Dermis blood vessel endothelial cell (primary cell): ENCODE data around the gene FAM50B. TPM values are rescaled to one million over a fixed set of nuclear protein-coding genes. Genes with fewer than 3 reads are reported as not detected.
A peak's percentile ranks its signal among the peaks of the same experiment; 100 is the strongest.

Experiments used
- DNase-seq: peaks from one replicate; pipeline ENCODE4 v3.0.0; 2010
- total RNA-seq: library from RNA; depleted of rRNA; stranded (reverse); fragments of >200 nt; gene quantifications from 2 replicates; pipeline ENCODE4 v1.2.3, GENCODE V29; 2014

Gene FAM50B
- total RNA-seq, 1 donor from 2014 or later: 10.0 TPM

DNA sequence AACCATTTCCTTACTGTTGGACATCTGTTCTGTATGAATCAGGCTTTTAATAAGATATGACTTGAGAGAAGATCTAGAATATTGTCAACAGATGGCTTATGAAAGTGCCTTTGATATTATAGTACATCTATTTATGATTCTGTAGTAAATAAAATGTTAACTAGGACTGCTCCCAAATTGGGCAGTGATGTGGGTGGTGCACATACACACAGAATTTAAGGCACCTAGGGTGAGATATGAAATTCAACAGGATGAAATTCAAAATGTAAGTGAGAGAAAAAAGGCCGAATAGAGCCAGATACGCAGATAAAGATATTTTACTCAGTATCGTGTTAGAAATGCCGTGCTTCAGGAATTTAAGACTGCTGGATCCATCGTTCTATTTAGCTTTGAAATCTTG, 26.3 kb downstream of the FAM50B start:
- DNase-seq: no peak

DNA sequence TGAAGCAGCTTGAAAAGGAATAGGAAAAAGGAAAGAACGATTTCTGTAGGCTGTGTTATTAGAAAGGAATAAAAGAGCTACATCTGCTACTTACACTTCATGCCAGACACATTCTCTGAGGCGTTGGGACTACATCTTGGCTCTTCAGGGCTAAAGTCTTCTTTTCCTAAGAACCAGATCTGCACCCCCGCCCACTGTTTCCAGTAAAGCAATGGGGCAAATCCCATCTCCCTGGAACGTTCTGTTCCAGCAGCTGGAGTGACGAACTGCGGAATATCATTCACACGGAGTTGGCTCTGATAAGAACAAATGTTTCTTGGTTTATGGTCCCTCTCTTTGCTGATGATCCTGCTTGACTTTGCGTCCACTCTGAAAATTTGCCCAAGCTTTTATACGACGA, 26.9 kb downstream of the FAM50B start:
- DNase-seq: no peak

GRCh38 chr6:3876866-3877265, 27.7 kb downstream of the FAM50B start:
- DNase-seq: peak; percentile 60

DNA sequence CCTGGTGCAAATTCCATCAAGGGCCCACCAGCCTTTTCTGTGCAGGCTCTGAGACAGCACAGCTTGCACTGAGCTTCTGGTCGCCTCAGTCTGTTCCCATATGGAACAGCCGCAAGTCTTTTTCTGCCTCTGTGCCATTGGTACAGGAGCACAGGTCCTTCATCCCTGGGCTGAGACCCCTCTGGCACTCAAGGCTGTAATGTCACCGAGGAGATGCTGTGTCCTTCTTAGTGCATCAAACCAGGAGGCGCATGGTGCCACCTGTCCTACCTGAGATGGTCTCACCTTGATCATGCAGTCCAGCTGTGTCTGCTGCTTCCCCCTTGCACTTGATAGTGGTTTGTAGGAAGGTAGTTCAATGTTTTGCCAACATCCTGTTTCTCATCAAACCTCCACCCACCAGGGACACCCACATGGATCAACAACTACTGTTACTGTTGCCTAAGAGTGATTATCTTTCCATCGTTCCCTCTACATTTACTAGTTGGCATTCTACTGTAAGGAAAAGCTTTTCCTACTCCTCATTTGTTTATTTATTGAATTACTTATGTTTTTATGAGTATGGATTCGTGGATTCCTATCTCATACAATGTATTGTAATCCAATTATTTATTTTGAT, 29.0 kb downstream of the FAM50B start:
- DNase-seq: no peak

GRCh38 chr6:3879194-3879952, 30.2 kb downstream of the FAM50B start:
- DNase-seq: no peak

DNA sequence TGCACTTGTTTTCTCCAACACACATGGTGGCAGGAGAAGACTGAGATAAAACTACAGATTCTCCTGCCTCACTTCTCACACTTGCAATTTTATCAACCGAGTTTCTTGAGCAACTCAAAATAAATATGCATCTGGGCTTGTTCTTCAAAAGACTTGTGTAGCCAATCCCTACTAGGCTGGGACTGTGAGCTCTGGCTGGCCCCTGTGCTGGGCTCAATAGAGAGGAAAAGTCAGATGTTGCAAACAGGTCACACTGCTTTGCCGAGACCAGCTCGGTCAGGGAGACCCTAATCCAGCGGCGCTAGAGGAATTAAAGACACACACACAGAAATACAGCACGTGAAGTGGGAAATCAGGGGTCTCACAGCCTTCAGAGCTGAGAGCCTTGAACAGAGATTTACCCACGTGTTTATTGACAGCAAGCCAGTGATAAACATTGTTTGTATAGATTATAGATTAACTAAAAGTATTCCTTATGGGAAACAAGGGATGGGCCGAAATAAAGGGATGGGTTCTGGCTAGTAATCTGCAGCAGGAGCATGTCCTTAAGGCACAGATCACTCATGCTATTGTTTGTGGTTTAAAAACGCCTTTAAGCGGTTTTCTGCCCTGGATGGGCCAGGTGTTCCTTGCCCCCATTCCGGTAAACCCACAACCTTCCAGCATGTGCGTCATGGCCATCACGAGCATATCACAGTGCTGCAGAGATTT, 32.7 kb downstream of the FAM50B start:
- DNase-seq: no peak

DNA sequence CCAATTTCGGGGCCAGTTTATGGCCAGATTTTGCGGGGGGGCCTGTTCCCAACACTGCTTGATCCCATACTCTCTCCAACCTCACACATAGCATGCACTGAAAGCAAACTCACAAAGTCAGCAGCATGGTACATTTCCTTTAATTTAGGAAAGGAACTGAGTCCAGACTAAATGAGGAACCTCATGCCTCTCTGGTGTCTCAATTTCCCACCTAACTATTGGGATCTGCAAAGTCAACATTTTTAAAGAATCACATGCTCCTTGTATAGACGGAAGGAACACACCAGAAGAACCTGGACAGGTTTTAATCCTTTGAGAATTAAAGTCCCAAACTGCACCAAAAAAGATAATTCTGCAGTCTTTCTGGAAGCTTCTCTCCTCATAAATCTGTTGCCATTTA, 33.3 kb downstream of the FAM50B start:
- no peak for DNase-seq

- DNase-seq: no peak
Observed at GRCh38 chr6:3882866-3883265, 33.7 kb downstream of the FAM50B start.

DNA sequence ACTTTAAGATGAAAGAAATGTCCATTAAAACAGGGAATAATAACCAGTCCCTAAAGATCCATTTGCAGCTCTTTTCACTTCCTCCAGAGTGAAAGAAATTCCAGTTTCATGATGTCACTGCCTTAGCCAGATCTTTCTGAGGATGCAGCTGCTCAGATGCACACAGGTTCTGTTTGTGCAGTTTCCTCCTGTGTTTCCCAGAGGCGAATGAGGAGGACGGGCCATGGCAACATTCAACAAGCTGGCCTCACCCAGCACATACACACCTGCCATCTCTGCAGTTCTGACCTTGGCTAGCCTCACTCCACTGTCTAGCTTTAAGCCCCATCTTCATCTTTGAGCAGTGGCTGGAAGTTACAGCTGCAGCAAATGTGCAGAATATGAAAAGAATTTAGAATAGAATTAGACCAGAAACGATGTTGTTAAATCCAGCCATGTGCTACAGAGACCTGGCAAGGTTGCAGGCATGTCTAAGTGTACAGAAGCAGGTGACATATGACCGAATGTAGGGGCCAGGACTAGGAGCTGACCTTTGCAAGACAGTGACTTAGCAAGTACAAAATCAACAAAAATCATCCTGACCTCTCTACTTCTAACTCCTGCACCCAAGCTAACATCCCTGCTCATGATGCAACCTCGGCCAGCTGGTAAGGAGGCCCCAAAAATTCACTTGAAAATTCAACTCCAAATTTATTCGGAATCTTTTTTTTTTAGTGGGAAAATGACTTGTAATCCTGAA, 35.0 kb downstream of the FAM50B start:
- DNase-seq: peak; percentile 99

GRCh38 chr6:3885262-3886036, 36.3 kb downstream of the FAM50B start:
- DNase-seq: peak; percentile 47

GRCh38 chr6:3887150-3887700, 38.1 kb downstream of the FAM50B start:
- DNase-seq: peak; percentile 84

DNA sequence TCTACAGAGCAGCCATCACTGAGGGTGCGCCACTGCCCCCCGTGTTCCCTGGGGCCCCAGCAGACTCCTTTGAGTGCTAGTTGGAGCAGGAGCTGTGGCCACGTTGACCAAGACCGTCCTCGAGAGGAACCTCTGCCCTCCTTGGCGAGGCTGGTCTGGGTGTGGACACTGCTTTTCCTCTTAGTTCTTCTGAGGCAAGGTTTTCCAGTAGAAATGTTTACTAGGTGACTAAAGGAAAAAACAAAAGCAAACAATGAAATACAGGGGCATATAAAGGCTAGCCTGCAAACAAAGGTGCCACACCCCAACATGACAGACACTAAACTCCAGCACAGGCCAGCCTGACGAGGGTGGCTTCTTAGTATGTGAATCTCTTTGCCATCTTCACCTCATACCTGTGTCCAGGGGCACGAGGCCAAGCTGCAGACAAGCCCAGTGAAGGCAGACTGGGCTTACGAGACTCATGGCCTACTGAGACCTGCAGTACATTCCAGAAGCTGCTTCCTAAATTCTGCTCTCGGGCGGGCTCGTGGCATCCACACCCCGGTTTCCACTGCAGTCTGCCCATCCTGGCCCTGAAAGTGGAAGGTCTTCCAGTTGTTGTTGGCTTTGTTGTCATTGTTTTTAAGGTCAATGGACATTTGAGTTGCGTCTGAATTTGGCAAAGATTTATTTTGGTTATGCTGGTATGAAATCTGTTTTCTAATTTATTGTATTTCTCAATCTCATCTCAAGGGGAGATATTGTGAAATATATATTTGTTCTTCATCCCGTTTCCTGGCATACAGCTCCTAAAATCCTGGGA, 39.2 kb downstream of the FAM50B start:
- DNase-seq: no peak

GRCh38 chr6:3890047-3890446, 40.9 kb downstream of the FAM50B start:
- DNase-seq: no peak

GRCh38 chr6:3891883-3892282, 42.7 kb downstream of the FAM50B start:
- DNase-seq: no peak

DNA sequence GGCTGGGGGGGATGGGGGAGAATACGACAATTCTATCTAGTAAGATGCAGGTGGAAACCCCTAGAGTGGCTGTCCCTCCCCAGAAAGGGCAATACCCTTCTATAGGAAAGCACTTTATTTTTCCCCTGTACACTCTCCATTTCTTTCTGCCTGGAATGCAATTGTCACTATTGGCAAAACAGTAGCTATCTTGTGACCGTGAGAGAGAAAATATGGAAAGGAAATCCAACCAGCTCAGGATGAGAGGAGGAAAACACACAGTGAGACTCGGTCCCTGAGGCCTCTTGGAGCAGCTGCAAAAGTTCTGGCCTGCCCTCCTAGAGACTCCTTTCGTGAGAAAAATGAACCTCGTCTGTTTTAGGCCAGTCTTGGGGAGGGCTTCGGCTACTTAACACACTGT, 43.4 kb downstream of the FAM50B start:
- DNase-seq: no peak

GRCh38 chr6:3893487-3893886, 44.3 kb downstream of the FAM50B start:
- DNase-seq: no peak

DNA sequence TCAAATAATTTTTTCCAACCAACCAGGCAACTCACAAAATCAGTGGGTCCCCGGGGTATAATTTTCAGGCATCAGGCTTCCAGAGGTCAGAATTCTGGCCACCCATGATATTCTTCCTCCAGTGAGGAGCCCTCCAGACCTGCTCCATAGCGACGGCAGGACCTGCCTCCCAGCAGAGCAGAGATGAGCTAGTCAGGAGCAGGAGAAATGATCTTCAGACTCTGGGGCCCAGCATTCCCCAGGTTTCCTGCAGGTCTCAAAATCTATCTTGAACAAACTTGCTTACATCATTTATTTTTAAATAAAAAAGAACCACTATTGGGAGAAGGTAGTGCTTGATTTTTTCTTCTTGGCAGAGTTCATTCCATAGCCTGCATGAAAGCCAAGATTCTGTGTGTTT, 44.7 kb downstream of the FAM50B start:
- DNase-seq: no peak

- no peak for DNase-seq
Observed at GRCh38 chr6:3894590-3895311, 45.6 kb downstream of the FAM50B start.

GRCh38 chr6:3895312-3895653, 46.1 kb downstream of the FAM50B start:
- DNase-seq: no peak

DNA sequence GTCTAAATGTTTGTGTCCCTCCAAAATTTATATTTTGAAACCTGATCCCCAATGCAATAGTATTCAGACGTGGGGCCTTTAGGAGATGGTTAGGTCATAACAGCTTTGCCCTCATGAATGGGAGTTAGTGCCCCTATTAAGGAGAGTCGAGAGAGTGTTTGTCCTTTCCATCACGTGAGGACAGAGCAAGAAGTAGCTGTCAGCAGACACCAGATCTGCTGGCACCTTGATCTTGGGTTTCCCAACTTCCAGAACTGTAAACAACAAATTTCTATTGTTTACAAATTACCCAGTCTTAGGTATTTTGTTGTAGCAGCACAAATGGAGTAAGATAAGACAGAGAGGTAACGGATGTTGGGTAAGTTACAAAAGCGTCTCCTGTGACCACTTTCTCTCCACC, 46.6 kb downstream of the FAM50B start:
- DNase-seq: no peak
